GM13976 (cell line): Measurements from ENCODE around the gene SLC38A8.

Source experiments
- DNase-seq: peaks from one replicate; pipeline ENCODE4 v3.0.0; 2012; ENCODE audit warnings: low spot score
- in situ Hi-C: fragments of 300-500 bp; cut with MboI; formaldehyde crosslinking; loops from one replicate; pipeline ENCODE4 v1.12.0; 2022; ENCODE audit warnings: low sequenced_read_pairs, mixed read lengths, inconsistent platforms; ENCODE audit not compliant: unreplicated experiment
- TF ChIP-seq, protein P1 (sequence below): IDR thresholded peaks from 2 replicates; pipeline ENCODE4 v1.5.1; 2012; ENCODE audit warnings: borderline replicate concordance, mild to moderate bottlenecking; ENCODE audit not compliant: insufficient read depth; ENCODE audit errors: extremely low read depth, missing control alignments, control extremely low read depth

SLC38A8 gene

GRCh38 chr16:84042308-84042878 is at the start of gene SLC38A8:
Gene SLC38A8, minus strand, starts transcription at chr16:84042795. Its CDS starts 638 bp downstream, at chr16:84042157.
- TF ChIP-seq, protein P1, sequence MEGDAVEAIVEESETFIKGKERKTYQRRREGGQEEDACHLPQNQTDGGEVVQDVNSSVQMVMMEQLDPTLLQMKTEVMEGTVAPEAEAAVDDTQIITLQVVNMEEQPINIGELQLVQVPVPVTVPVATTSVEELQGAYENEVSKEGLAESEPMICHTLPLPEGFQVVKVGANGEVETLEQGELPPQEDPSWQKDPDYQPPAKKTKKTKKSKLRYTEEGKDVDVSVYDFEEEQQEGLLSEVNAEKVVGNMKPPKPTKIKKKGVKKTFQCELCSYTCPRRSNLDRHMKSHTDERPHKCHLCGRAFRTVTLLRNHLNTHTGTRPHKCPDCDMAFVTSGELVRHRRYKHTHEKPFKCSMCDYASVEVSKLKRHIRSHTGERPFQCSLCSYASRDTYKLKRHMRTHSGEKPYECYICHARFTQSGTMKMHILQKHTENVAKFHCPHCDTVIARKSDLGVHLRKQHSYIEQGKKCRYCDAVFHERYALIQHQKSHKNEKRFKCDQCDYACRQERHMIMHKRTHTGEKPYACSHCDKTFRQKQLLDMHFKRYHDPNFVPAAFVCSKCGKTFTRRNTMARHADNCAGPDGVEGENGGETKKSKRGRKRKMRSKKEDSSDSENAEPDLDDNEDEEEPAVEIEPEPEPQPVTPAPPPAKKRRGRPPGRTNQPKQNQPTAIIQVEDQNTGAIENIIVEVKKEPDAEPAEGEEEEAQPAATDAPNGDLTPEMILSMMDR, result no peak
- DNase-seq, result no peak
- in situ Hi-C loops, result no loop called here

DNA sequence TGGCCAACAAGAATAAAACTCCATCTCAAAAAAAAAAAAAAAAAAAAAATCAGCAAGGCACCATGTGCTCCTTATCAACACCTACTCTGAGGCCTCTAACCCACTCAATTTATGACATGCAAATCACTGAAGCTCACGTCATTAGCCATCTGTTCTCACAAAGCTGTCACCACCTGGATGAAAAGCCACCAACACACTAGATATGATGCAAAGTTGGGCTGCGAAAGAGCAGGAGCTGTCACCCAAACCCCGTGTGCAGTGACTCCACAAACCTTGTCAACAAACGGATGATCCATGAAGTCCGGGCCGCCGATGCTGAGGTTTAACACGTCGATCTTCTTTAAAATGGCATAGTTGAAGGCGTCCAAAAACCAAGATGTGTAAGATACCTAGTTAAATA is 48.9 kb upstream of the SLC38A8 start:
- in situ Hi-C loops, result no loop called here
- TF ChIP-seq, protein P1, result no peak
- no peak for DNase-seq

GRCh38 chr16:84090211-84090610 is 47.6 kb upstream of the SLC38A8 start:
- DNase-seq, result no peak
- in situ Hi-C loops, result no loop called here
- TF ChIP-seq, protein P1, result no peak

GRCh38 chr16:84088695-84089395 is 46.2 kb upstream of the SLC38A8 start:
- in situ Hi-C loops, result no loop called here
- TF ChIP-seq, protein P1, result peak; percentile 31
- peak; percentile 70 for DNase-seq

- in situ Hi-C loops, result no loop called here
- TF ChIP-seq, protein P1, result no peak
- DNase-seq, result no peak
These were observed 45.0 kb upstream of the SLC38A8 start for GRCh38 chr16:84087466-84088151.

GRCh38 chr16:84087001-84087400 is 44.4 kb upstream of the SLC38A8 start:
- in situ Hi-C loops, result no loop called here
- TF ChIP-seq, protein P1, result no peak
- DNase-seq, result no peak
